AG20443 (cell line): ENCODE results near the gene PLEKHA6.
A peak's percentile ranks its signal among the peaks of the same experiment; 100 is the strongest.

Experiments used
- DNase-seq: peaks from one replicate; pipeline ENCODE4 v3.0.0; 2012; ENCODE audit warnings: low spot score, mixed read lengths

PLEKHA6 gene

DNA sequence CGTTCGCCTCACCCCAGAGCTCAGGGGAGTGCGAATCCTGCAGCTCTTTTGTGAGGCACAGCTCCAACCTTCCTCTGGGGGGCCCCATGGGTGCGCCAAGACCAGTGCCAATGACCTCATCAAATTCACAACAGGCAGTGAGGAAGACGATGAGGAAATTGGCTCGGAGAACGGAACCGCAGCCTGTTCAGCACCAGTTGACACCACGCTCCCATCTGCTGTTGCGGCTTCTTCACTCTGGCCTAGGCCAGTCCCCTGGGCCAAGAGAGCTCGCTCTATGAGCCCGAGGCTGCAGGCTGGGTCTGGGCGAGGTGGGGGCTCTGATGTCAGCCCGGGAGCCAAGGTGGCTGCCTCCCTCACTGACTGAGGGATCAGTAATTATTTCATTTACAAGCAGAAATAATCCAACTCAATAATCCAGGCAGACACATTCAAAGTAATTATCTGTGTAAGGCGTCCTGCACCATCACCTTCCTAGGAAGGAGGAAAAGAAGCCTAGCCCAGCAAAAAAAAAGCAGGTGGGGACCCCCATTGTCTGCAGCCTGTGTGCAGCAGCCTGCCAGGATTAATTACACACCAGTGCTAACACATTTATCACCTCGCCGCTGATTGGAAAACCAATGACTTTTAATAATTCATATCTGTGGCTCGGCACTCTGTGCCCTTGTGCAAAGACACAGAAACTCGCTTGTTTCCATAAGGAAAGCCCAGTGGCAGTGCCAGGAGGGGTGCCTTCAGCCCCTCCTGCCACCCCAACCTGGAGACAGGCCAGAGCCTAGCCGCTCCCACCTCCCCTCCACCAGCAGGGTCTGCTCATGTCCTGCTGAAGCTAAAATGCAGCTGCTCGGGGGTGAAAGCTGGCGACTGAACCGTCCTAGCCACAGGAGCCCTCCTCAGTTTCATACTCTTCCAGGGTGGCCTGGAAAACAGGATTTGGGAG, 1.9 kb downstream of the PLEKHA6 start:
- DNase-seq: no peak

DNA sequence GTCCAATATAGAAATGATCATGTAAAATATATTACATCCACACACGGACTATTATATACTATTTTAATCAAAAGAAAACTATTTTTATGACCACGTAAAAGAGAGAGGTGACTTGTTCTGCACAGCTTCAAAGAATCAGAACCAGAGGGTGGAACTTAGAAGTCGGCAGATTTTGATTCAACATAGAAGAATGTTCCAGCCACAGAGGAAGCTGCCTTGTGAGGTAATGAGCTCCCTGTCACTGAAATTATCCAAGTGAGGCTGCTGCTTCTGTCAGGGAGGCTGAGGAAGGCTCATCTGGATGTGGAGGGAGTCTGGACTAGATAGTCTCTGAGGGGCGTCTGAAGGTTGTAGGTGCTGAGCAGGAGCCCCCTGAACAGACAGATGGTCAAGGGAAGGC, 2.7 kb downstream of the PLEKHA6 start:
- peak; percentile 47 for DNase-seq

DNA sequence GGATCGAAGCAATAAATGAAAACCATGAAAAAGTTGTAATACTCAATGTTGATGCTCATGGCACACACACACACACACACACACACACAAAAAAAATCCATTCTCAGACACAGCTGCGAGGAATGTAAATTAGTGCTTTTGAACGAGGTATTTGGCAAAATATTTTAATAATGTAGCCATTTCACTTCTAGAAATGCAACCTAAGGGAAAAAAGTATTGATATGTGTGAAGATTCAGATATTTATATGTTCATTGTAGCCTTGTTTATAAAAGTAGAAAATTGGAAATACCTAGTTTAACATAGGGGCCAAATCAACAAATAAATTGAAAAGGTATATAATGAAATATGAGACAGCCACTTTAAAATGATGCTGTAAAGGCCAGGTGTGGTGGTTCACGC, 3.8 kb downstream of the PLEKHA6 start:
- no peak for DNase-seq

- no peak for DNase-seq
These were observed 5.2 kb downstream of the PLEKHA6 start for GRCh38 chr1:204354579-204354978.

GRCh38 chr1:204353213-204353910, 6.4 kb downstream of the PLEKHA6 start:
- DNase-seq: no peak

GRCh38 chr1:204350857-204351573, 8.7 kb downstream of the PLEKHA6 start:
- peak; percentile 88 for DNase-seq

- DNase-seq: no peak
These were observed 9.4 kb downstream of the PLEKHA6 start for GRCh38 chr1:204350312-204350711.

DNA sequence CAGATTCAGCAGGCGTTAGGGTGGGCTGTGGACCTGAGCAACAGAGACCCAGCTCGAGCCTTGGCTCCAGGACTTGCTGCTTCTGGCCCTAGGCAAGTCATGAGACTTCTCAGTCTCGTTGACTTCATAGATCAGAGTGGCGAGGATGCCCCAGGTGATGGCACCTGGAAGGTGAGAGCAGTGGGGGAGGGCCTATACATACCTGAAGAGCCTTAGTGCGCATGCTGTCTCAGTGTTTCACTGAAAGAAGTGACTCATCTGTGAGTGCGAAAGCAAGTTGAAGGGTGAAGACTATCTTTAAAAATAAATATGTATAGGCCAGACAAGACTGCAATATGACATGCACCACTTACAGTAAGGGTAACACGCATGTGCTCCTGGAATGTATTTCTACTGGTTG, 10.1 kb downstream of the PLEKHA6 start:
- DNase-seq: no peak

DNA sequence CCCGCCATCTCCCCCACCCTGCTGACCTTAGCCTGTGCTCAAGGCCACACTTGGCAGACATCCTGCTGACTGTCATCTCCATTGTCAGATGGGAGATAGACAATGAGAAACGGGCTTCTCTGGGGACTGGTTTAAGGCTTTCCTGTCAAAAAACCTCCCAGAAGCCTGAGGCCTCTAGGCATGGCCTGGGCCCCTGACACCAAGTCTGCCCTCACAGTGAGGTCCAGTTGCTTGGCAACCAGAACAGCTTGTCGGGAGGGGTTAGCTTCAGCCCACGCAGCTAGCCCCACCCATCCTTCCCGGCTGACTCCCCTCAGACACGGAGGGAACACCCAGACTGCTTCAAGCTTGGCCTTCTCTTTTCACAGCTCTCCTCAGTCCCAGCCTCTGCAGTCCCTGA, 11.0 kb downstream of the PLEKHA6 start:
- DNase-seq: peak; percentile 91

DNA sequence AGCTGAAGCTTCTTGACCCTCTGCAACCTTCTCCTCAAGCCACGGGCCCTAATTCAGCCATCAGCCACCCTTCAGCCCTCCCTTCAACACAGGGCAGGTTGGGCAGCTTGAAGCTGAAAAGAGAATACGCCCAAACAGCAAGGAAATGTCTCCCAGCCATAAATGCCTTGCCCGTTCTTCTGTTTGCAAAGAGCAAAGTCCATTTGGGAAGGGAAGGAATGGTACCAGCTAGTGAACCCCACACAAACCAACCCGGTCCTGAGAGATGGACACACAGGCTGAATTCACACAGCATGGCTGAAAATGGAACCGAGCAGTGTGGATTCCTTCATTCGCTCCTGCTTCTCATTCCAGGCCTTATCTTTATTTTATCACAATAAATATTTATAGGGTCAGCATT, 11.5 kb downstream of the PLEKHA6 start:
- DNase-seq: no peak

DNA sequence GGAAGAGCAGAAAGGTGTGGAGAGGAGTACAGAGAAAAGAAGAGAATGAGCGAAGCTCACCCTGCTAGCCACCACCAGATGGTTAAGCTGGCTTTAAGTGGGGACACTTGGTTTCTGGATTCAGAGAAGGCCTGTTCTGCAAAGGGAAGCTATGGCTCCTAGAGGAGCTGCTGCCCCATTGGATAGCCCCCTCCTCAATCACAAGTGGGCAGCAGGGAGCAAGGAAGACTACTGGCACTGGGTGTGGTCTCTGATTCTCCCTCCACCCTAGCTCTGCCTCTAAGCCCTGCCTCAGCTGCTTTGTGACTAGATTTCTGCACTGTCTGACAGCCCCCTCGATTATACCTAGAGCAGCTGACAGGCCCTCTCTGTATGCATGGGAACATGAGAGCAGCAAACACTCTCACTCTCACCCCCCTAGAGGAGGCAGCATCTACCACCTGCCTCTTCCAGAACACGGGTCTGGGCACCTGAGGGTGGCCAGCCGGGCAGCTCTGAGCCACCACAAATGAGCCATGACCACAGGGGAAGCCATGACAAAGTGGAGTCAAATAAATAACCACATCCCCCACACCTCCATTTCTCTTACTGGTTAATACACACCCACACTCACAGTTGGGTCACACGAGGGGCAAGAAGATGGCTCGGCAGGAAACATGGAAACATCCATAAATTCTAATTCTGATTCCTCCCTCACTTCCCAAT, 13.6 kb downstream of the PLEKHA6 start:
- no peak for DNase-seq

GRCh38 chr1:204345438-204345841, 14.3 kb downstream of the PLEKHA6 start:
- DNase-seq: no peak

GRCh38 chr1:204344665-204345355, 14.9 kb downstream of the PLEKHA6 start:
- DNase-seq: no peak

GRCh38 chr1:204343802-204344201, 15.9 kb downstream of the PLEKHA6 start:
- DNase-seq: no peak

DNA sequence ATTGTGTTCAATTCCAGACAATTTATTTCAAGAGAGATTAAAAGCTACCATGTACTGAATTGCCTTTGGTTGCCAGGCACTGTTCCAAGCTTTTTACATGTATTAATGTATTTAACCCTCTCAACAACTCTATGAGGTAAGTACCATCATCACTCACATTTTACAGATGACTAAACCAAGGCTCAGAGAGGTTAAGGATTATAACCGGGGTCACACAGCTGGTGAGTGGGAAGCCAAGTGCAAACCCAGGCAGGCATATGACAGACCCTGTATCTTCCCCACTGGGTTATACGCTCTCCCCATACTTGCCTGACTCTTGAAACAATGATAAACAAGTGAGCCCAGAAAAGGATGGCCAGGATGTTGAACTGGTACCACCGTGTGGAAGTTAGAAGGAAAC, 16.5 kb downstream of the PLEKHA6 start:
- no peak for DNase-seq

DNA sequence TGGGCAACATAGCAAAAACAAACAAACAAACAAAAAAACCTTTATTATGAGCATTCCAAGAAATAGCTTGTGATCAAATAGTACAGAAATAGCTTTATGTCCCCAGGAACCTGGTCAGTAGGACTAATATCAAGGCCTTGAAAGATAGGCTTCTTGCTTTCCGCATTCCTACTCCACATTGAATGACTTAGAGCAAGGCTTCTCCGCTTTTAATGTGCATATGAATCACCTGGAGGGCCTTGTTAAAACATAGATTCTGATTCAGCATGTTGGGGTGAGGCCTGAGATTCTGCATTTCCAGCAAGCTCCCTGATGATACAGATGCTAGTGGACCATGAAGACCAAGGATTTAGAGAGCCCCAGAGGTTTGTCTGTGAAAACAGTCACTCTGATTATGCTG, 17.4 kb downstream of the PLEKHA6 start:
- DNase-seq: no peak

- DNase-seq: peak; percentile 47
These were observed 18.3 kb downstream of the PLEKHA6 start for GRCh38 chr1:204341380-204341779.

DNA sequence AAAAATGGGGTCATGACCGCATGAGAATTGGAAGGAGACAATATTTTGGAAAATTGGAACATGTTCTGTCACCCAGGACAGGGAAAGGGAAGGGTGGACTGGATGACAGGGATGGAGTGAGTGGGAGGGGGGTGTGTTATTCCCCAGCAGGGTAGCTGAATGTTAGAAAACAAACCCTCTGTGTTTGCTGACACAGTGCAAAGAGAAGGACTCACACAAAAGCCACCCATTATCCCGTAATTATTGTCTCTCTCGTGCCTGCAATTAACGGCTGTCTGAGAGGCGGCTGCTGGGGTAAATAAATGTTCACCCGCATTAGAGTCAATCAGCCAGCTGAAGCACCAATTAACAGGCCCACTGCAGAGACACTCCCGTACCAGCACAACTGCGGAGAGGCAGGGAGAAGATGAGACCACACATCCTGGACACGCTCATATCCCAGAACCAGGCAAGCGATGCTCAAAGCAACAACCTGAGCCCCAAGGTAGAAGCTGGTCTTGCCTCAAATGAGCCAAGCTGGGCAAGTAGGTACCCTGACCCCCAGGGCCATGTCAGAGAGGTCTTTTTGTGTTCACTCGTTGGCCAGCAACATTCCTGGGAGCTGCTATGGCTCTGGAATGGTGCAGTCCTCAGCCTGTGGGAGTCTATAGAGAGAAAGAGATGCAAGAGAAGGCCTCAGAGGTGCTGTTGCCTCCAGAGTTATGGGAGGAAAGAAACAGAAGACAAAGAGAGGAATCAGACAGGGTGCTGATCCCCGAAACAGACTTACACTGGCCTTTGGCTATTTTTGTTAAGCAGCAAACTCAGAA, 19.4 kb downstream of the PLEKHA6 start:
- DNase-seq: no peak

- no peak for DNase-seq
These were observed 20.2 kb downstream of the PLEKHA6 start for GRCh38 chr1:204339541-204339940.

DNA sequence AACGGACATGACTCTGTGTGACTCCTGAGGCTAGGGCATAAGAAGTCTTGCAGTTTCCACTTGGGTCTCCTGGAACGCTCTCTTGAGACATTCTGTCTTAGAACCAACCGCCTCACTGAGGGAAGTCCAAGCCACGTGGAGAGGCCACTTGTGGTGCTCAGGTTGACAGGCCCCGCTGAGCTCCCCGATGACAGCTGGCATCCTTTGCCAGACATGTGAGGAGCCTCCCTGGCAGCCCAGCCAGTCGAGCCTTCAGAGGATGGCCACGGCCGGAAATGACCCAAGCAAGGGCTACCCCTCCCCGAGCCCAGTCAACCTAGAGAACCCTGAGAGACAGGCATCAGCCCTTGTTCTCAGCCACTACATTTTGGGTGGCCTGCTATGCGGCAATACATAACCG, 20.7 kb downstream of the PLEKHA6 start:
- DNase-seq: no peak

DNA sequence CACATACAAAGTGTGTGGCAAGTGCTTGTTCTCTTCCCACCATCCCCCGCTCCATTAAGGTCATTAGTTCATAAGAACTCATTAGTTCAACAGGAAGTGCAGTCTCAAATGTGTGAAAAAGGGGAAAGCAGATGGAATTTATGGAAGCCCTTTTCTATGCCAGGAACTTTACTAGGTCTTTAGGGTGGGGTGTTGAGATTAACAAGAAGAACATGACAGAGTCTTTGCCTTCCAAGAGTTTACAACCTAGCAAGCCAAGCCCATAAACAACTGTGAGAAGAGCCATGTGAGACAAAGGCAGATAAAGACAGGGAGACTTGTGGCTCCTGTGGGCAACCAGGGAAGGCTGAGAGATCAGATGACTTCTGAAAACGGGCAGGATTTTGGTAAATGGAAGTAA, 21.4 kb downstream of the PLEKHA6 start:
- no peak for DNase-seq
